Activated naive CD4-positive, alpha-beta T cell treated with anti-CD3 and anti-CD28 coated beads, Interleukin-2, amount 50 U/mL, for 24 hours (primary cell): ENCODE measurements around the gene ALOX5AP.

Source experiments
- H3K27ac Mint-ChIP-seq: one replicate; pipeline ENCODE4 v1.8.0; 2021; ENCODE audit warnings: mild to moderate bottlenecking, mixed read lengths
- H3K27me3 Mint-ChIP-seq: one replicate; pipeline ENCODE4 v1.8.0; 2021; ENCODE audit warnings: mixed read lengths
- H3K36me3 Mint-ChIP-seq: one replicate; pipeline ENCODE4 v1.8.0; 2021; ENCODE audit warnings: mixed read lengths
- H3K4me1 Mint-ChIP-seq: one replicate; pipeline ENCODE4 v1.8.0; 2021; ENCODE audit warnings: mixed read lengths
- H3K4me3 Mint-ChIP-seq: one replicate; pipeline ENCODE4 v1.8.0; 2021; ENCODE audit warnings: mild to moderate bottlenecking, mixed read lengths
- H3K9me3 Mint-ChIP-seq: one replicate; pipeline ENCODE4 v1.8.0; 2021; ENCODE audit warnings: mixed read lengths

Gene ALOX5AP

GRCh38 chr13:30805132-30805537, 69.8 kb downstream of the ALOX5AP start:
- Mint-ChIP-seq H3K4me3 (no peak overlapping the region), H3K4me1 (peaks cover 17% of the 10 kb centered on the region), H3K36me3 (no peaks in the 10 kb centered on the region), H3K9me3 (no peaks in the 10 kb centered on the region), H3K27me3 (no peaks in the 10 kb centered on the region), H3K27ac (no peak overlapping the region)

- Mint-ChIP-seq H3K9me3 (no peaks in the 10 kb centered on the region), H3K27me3 (no peaks in the 10 kb centered on the region), H3K4me3 (no peak overlapping the region), H3K4me1 (peaks cover 13% of the 10 kb centered on the region), H3K27ac (no peak overlapping the region), H3K36me3 (no peaks in the 10 kb centered on the region)
Measured at GRCh38 chr13:30805603-30806011, 70.3 kb downstream of the ALOX5AP start.

GRCh38 chr13:30806784-30807183, 71.4 kb downstream of the ALOX5AP start:
- no peaks in the 10 kb centered on the region for H3K9me3 Mint-ChIP-seq
- H3K4me3 Mint-ChIP-seq: no peak overlapping the region
- H3K4me1 Mint-ChIP-seq: peaks cover 13% of the 10 kb centered on the region
- H3K27ac Mint-ChIP-seq: no peak overlapping the region
- no peaks in the 10 kb centered on the region for H3K36me3 Mint-ChIP-seq
- H3K27me3 Mint-ChIP-seq: no peaks in the 10 kb centered on the region

- Mint-ChIP-seq H3K27me3 (no peaks in the 10 kb centered on the region), H3K4me1 (peaks cover 12% of the 10 kb centered on the region), H3K9me3 (no peaks in the 10 kb centered on the region), H3K27ac (no peak overlapping the region), H3K36me3 (no peaks in the 10 kb centered on the region), H3K4me3 (no peak overlapping the region)
Measured at GRCh38 chr13:30807392-30807791, 72.0 kb downstream of the ALOX5AP start.

GRCh38 chr13:30808600-30808999, 73.3 kb downstream of the ALOX5AP start:
- H3K4me1 Mint-ChIP-seq: peaks cover under 1% of the 10 kb centered on the region
- no peaks in the 10 kb centered on the region for H3K9me3 Mint-ChIP-seq

GRCh38 chr13:30809787-30810186, 74.4 kb downstream of the ALOX5AP start:
- Mint-ChIP-seq H3K27ac (peak overlapping the region; percentile 8), H3K9me3 (no peaks in the 10 kb centered on the region), H3K4me3 (no peak overlapping the region), H3K27me3 (no peaks in the 10 kb centered on the region), H3K4me1 (no peaks in the 10 kb centered on the region), H3K36me3 (no peaks in the 10 kb centered on the region)

More at GRCh38 chr13:30808600-30808999, 73.3 kb downstream of the ALOX5AP start:
- H3K4me3 Mint-ChIP-seq: no peak overlapping the region
- H3K27ac Mint-ChIP-seq: no peak overlapping the region
- no peaks in the 10 kb centered on the region for H3K27me3 Mint-ChIP-seq
- H3K36me3 Mint-ChIP-seq: no peaks in the 10 kb centered on the region

- Mint-ChIP-seq H3K27me3 (no peaks in the 10 kb centered on the region), H3K27ac (no peak overlapping the region), H3K4me3 (no peak overlapping the region), H3K9me3 (no peaks in the 10 kb centered on the region), H3K4me1 (no peaks in the 10 kb centered on the region), H3K36me3 (no peaks in the 10 kb centered on the region)
Measured at GRCh38 chr13:30810261-30810701, 74.9 kb downstream of the ALOX5AP start.

- H3K36me3 Mint-ChIP-seq: no peaks in the 10 kb centered on the region
- H3K4me3 Mint-ChIP-seq: no peak overlapping the region
- no peaks in the 10 kb centered on the region for H3K4me1 Mint-ChIP-seq
- H3K27me3 Mint-ChIP-seq: no peaks in the 10 kb centered on the region
- H3K27ac Mint-ChIP-seq: no peak overlapping the region
- H3K9me3 Mint-ChIP-seq: no peaks in the 10 kb centered on the region
Measured at GRCh38 chr13:30810801-30811200, 75.5 kb downstream of the ALOX5AP start.
